Hepatocyte (in vitro differentiated cells): ENCODE results near the gene DYSF. TPM values are rescaled to one million over a fixed set of nuclear protein-coding genes. Genes with fewer than 3 reads are reported as not detected.

Experiments
- DNase-seq: peaks from one replicate; pipeline ENCODE4 v3.0.0-alpha.2; 2016; ENCODE audit warnings: low spot score
- H2AFZ ChIP-seq: fragments of 200-600 bp; sonication (generic); 2 replicates; pipeline ENCODE4 v1.6.0; 2016; ENCODE audit warnings: antibody characterized with exemption, mild to moderate bottlenecking
- H3K27ac ChIP-seq: fragments of 200-600 bp; sonication (generic); 2 replicates; pipeline ENCODE4 v1.5.1; 2016; ENCODE audit warnings: mild to moderate bottlenecking
- H3K27me3 ChIP-seq: fragments of 200-600 bp; sonication (generic); 2 replicates; pipeline ENCODE4 v1.6.1; 2016
- H3K36me3 ChIP-seq: fragments of 200-600 bp; sonication (generic); replicated peaks from 2 replicates; pipeline ENCODE4 v1.5.1; 2016; ENCODE audit warnings: low read depth; ENCODE audit not compliant: insufficient read depth
- H3K4me1 ChIP-seq: fragments of 200-600 bp; sonication (generic); 2 replicates; pipeline ENCODE4 v1.5.1; 2016; ENCODE audit warnings: mild to moderate bottlenecking, moderate library complexity; ENCODE audit not compliant: insufficient read depth
- H3K4me2 ChIP-seq: fragments of 200-600 bp; sonication (generic); 2 replicates; pipeline ENCODE4 v1.6.0; 2016
- H3K4me3 ChIP-seq: fragments of 200-600 bp; sonication (generic); 2 replicates; pipeline ENCODE4 v1.5.1; 2016; ENCODE audit warnings: mild to moderate bottlenecking
- H3K79me2 ChIP-seq: fragments of 200-600 bp; sonication (generic); 2 replicates; pipeline ENCODE4 v1.6.0; 2017; ENCODE audit warnings: mild to moderate bottlenecking
- H3K9me2 ChIP-seq: fragments of 200-600 bp; sonication (generic); replicated peaks from 2 replicates; pipeline ENCODE4 v1.6.0; 2017; ENCODE audit warnings: mild to moderate bottlenecking; ENCODE audit not compliant: insufficient read depth
- H3K9me3 ChIP-seq: fragments of 200-600 bp; sonication (generic); 2 replicates; pipeline ENCODE4 v1.5.1; 2016; ENCODE audit warnings: low read depth, mild to moderate bottlenecking
- H4K20me1 ChIP-seq: fragments of 200-600 bp; sonication (generic); 2 replicates; pipeline ENCODE4 v1.6.0; 2016; ENCODE audit warnings: mild to moderate bottlenecking; ENCODE audit not compliant: insufficient read depth, poor library complexity, severe bottlenecking
- CTCF ChIP-seq: fragments of 200-600 bp; sonication (generic); IDR thresholded peaks from 2 replicates; pipeline ENCODE4 v1.5.1; 2016; ENCODE audit warnings: antibody characterized with exemption, mild to moderate bottlenecking; ENCODE audit not compliant: poor library complexity
- EZH2 ChIP-seq: fragments of 200-600 bp; sonication (generic); IDR thresholded peaks from 2 replicates; pipeline ENCODE4 v1.6.1; 2016; ENCODE audit warnings: antibody characterized with exemption, mild to moderate bottlenecking, borderline replicate concordance
- EZH2phosphoT487 ChIP-seq: fragments of 200-600 bp; sonication (generic); IDR thresholded peaks from one replicate; pipeline ENCODE4 v1.6.1; 2018; ENCODE audit warnings: antibody characterized with exemption, mild to moderate bottlenecking, low read depth, moderate library complexity; ENCODE audit not compliant: unreplicated experiment, severe bottlenecking
- WGBS: methylation state at CpG from one replicate; pipeline ENCODE4 v1.1.6; 2016; ENCODE audit warnings: low lambda C conversion rate; ENCODE audit errors: missing lambda C conversion rate; 5-methylcytosine and 5-hydroxymethylcytosine counted together
- polyA plus RNA-seq: library from polyadenylated mRNA; unstranded; fragments of >200 nt; fragmentation: Nextera tagmentation; extraction: Ambion mirVana; gene quantifications from 2 replicates; pipeline ENCODE4 v1.2.1, GENCODE V29; 2016
- total RNA-seq: library from RNA; depleted of rRNA; stranded (reverse); fragments of >200 nt; gene quantifications from 2 replicates; pipeline ENCODE4 v1.2.3, GENCODE V29; 2014

DYSF gene
- total and polyA plus RNA-seq, 2 experiments from 2014 or later: 0.25 to 0.90 TPM

- Histone ChIP-seq H3K4me2 (no peak overlapping the region), H3K36me3 (no peaks in the 10 kb centered on the region), H3K4me1 (no peaks in the 10 kb centered on the region), H3K27ac (no peak overlapping the region), H3K9me2 (no peaks in the 10 kb centered on the region), H3K4me3 (no peak overlapping the region), H4K20me1 (no peaks in the 10 kb centered on the region), H3K27me3 (no peaks in the 10 kb centered on the region), H2AFZ (no peak overlapping the region), H3K79me2 (no peaks in the 10 kb centered on the region), H3K9me3 (no peaks in the 10 kb centered on the region)
- TF ChIP-seq EZH2 (no peak), EZH2phosphoT487 (no peak), CTCF (no peak)
- DNase-seq: no peak
- 77% methylated on average over 11 of the region's 12 CpGs for WGBS
These were observed 165.2 kb downstream of the DYSF start for GRCh38 chr2:71618327-71619113.

- DNase-seq: no peak
These were observed 165.9 kb downstream of the DYSF start for GRCh38 chr2:71619230-71619741.

GRCh38 chr2:71620116-71620515 lies 166.8 kb downstream of the DYSF start:
- H3K9me2 ChIP-seq: no peaks in the 10 kb centered on the region
- no peaks in the 10 kb centered on the region for H3K27me3 ChIP-seq
- no peaks in the 10 kb centered on the region for H3K9me3 ChIP-seq
- DNase-seq: no peak
- WGBS: 98% methylated on average over 5 of the region's 6 CpGs
- no peak overlapping the region for H3K4me3 ChIP-seq
- H3K4me1 ChIP-seq: no peaks in the 10 kb centered on the region
- H3K4me2 ChIP-seq: no peak overlapping the region
- no peaks in the 10 kb centered on the region for H3K36me3 ChIP-seq
- no peaks in the 10 kb centered on the region for H4K20me1 ChIP-seq
- no peaks in the 10 kb centered on the region for H3K79me2 ChIP-seq
- no peak overlapping the region for H2AFZ ChIP-seq
- H3K27ac ChIP-seq: no peak overlapping the region
- no peak for TF ChIP-seq EZH2
- no peak for TF ChIP-seq CTCF
- no peak for TF ChIP-seq EZH2phosphoT487

More at GRCh38 chr2:71619230-71619741, 165.9 kb downstream of the DYSF start:
- no peak for TF ChIP-seq EZH2
- no peak for TF ChIP-seq CTCF
- TF ChIP-seq EZH2phosphoT487: no peak
- 83% methylated on average over 15 of the region's 15 CpGs for WGBS
- Histone ChIP-seq H3K9me2 (no peaks in the 10 kb centered on the region), H4K20me1 (no peaks in the 10 kb centered on the region), H3K9me3 (no peaks in the 10 kb centered on the region), H3K36me3 (no peaks in the 10 kb centered on the region), H3K4me1 (no peaks in the 10 kb centered on the region), H3K4me3 (no peak overlapping the region), H3K4me2 (no peak overlapping the region), H3K79me2 (no peaks in the 10 kb centered on the region), H3K27ac (no peak overlapping the region), H3K27me3 (no peaks in the 10 kb centered on the region), H2AFZ (no peak overlapping the region)
